DLD1 (cell line): ENCODE results near the gene ST7.
"Not testable (repeated sequence)": the region's sequence is repeated elsewhere in the genome, so short reads cannot be mapped to it uniquely, and the experiment has no call there.

Experiments
- in situ Hi-C: cut with HindIII; loops from 2 replicates; pipeline ENCODE4 v1.10.0; 2017; ENCODE audit warnings: low sequenced_read_pairs

Gene ST7

DNA sequence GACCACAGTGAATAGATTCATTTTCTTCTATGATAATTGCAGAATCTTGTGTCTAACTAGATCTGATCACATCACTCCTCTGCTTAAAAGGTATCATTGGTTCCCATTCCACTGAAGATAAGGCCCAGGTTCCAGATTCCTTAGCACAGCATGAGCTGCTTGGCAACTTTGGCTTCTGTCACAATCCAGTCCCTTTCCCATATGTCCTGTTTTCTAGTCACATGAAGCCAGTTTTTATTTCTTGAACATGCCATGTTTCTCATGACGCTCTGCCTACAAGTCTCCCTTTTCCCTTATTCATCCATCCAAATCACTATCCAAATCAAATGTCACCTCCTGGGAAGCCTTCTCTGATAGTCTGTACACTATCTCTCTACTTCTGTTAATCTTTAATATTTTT, 167.0 kb downstream of the ST7 start:
- in situ Hi-C loops = not testable (repeated sequence)

DNA sequence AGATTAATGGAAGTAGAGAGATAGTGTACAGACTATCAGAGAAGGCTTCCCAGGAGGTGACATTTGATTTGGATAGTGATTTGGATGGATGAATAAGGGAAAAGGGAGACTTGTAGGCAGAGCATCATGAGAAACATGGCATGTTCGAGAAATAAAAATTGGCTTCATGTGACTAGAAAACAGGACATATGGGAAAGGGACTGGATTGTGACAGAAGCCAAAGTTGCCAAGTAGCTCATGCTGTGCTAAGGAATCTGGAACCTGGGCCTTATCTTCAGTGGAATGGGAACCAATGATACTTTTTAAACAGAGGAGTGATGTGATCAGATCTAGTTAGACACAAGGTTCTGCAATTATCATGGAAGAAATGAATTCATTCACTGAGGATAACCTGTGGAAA, 168.7 kb downstream of the ST7 start:
- in situ Hi-C loops = not testable (repeated sequence)

DNA sequence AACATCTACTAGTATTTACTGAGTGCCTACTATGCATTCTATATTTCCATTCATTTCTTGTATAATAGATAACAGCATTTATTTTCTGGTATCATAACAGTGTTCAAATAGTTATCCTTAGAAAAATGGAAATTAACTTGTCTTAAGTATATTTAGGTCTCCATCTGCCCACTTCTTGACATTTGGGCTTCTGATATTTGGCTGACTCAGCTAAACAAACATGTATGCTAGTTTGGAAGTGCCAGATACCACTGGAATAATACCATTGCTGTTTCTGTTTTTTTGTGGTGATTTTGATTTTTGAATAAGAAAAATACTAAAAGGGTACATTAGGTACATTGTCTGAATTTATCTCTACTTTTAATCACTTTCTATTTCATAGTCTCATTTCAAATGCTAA, 169.2 kb downstream of the ST7 start:
- in situ Hi-C loops = no loop called here

DNA sequence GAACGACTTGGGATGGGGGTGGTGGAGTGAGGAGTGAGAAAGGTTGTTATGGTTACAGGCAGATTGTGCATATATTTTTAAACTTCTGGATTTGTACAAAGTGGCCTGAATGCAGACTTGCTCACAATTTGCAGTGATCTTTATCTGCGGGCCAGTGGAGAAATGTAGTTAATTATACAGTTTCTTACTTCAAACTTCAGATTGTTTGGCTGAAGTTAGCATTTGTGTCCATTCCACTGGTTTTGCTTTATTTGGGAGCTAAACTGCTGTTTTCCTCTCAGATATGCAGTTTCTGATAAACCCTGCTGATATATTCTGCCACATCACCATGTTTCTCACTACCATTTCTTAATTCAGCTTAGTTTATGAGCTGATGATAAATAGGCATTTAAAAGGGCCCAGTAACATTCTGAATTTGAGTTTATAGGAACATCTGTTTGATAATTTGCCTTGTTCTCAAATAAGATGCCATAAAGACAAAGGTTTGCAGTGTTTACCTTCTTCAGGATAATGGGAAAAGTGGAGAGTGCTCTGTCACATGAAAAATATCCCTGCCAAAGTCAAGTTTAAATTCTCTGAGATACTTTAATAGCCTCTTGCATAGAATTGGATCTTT, 170.1 kb downstream of the ST7 start:
- in situ Hi-C loops = no loop called here

DNA sequence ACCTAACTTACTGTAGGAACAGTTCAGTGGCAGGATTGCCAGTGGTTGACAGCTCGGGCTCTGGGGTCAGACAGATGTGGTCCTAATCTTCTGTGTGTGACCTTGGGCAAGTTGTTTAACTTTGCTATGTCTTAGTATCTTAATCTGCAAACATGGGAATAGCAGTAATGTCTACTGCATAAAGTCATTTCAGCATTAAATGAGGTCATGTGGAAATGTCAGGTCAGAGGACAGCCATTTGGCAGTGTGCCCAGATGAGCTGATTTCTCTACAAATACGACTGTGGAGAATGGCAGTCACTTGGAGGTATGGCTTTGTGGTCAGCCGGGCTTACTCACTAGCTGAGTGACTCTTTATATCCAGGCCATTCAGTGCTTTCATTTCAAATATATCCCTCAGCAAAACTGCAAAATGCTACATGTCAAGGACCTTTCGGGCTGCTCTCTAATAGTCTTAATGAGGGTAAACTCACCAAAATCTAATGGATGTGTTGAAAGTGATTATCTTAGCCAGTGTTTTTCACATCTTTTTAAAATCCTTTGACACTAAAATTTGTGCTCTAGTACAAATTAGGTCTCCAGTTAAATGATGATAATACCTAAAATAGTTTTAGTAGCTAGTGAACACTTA, 171.4 kb downstream of the ST7 start:
- in situ Hi-C loops = no loop called here

DNA sequence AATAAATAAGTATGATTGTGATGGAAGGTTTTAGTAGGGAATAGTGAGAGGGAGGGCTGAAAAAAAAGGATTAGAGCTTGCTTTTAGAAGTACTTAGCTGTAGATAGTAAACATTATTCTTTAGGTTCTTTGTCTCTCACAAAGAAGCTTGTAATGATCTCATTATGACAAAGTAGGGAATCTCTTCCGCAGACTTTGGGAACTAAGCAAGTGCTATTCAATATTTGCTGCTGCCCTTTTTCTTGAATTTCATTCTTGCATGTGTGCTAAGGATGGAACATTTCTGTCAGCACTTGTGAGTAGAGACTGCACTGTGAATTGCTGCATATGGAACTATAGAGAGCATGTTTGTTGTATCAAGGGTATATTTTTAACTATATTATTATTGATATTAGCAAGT, 173.4 kb downstream of the ST7 start:
- in situ Hi-C loops = no loop called here

DNA sequence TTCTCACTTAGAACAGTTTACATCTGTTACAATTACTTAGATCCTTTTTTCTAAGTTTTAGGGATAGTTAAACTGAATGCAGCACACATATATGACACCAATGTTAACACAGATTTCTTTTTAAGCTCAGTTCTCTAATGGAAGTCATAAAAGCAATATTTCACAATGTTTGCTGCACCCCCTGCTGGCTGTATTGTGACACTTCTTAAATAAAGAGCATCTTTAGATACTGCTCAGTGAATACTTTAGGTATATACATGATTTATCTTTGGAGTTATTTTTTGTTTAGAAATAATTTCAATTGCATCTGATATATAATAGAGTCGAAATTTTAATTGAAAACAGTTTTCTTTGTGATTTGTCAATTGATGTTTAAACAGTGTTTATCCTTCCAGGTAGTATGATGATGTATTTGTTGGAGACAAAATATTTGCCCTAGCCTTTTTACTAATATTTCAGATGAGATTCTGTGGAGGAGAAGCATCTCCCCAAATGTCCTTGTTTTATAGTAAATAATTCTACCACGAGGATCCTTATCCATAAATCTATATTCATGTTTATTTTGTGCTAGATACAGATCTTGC, 174.4 kb downstream of the ST7 start:
- in situ Hi-C loops = no loop called here

DNA sequence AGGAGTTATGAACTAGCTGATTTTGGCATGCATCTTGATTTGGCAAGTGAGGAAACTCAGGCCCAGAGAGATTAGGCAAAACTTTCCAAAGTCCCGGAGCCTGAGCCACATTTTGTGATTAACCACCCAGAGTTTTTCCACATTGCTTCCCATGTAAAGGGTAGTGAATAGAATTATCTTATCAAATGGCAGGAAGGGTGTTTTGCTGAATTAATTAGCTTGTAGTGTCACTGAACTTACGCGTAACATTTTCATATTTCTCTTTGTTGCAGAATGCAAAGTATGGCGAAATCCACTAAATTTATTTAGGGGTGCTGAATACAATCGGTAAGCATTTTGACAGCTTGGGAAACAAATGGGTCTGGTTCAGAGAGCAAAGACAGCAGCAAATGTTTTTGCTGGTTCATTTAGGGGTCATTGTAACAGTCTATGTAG, 176.2 kb downstream of the ST7 start:
- in situ Hi-C loops = no loop called here

DNA sequence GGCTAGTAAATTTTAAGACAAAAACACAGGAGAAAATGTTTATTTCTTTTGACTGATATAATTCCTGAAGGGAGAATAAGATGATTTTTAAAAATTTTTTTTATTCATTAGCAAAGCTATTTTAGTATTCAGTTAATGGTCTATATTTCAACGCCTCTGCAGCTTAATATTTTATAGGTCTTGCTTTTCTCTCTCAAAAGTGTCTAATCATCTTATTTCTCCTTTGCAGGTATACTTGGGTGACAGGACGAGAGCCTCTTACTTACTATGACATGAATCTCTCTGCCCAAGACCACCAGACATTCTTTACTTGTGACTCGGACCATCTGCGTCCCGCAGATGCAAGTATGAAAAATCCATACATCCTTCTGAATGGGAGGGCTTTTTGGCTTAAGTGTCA, 177.0 kb downstream of the ST7 start:
- in situ Hi-C loops = no loop called here

DNA sequence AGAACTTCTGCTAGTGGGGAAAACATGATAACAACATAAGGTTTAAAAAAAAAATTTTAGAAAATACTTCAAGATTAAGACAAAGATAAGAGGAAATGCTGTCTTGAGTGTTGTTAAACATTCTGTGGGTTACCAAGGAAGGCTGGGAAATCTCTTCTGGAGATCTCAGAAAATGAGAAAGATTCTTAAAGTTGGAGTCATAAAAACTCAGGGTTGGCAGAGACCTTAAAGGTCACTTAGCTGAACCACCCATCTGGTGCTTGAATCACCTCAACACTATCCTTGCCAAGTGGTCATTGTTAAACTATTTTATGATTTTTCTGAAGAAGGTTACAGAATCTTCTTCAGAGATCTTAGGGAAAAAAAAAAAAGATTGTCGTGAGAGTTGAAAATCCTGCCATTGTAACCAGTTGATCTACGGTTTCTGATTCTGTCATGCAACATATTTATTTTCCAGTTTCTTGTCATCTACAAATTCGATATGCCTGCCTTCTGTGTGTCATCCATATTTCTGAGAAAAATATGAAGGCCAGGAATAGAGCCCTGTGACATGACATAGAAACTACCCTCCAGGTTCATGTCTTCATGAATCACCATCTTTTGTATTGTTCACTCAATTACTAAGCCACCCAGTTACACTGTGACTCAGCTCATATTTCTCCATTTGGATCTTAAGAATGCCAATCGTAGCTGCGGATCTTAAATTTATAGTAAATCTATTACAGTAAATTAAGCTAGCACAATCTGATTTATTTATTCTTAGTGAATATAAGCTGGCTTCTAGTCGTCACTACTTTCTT, 179.2 kb downstream of the ST7 start:
- in situ Hi-C loops = no loop called here

DNA sequence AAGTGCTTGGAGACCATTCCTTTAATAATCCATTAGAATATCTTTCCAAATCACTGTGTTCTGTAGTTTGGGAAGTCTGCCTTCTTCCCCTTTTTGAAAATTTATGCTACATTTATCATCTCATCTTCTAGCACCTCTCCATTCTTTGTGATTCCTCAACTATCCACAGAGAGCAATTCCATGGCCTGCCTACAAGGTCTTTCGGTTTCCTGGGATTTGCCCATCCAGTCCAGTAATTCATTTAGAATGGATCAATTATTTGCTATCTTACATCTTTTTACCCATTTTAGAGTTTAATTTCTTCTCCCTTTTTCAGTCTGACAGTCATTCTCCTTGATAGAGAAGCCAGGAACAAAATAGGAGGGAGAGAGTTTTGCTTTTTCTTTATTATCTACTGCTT, 179.8 kb downstream of the ST7 start:
- in situ Hi-C loops = no loop called here

DNA sequence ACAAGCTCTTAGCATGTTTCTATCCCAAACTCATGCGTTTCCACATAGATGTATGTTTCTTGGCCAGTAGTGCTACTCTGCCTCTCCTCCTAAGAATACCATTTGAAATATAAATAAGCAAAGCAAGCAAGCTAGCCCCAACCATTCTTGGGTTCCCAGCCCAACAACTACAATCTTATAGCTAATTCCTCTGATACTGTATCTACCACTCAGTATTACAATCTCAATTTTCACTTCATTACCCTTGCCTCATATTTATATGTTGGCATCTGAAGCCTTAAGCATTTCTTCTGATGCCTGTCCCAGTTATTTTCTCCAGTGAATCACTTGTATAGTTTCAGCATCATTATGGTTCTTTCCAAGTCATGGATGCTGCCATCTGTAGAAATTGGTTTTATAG, 181.1 kb downstream of the ST7 start:
- in situ Hi-C loops = no loop called here

DNA sequence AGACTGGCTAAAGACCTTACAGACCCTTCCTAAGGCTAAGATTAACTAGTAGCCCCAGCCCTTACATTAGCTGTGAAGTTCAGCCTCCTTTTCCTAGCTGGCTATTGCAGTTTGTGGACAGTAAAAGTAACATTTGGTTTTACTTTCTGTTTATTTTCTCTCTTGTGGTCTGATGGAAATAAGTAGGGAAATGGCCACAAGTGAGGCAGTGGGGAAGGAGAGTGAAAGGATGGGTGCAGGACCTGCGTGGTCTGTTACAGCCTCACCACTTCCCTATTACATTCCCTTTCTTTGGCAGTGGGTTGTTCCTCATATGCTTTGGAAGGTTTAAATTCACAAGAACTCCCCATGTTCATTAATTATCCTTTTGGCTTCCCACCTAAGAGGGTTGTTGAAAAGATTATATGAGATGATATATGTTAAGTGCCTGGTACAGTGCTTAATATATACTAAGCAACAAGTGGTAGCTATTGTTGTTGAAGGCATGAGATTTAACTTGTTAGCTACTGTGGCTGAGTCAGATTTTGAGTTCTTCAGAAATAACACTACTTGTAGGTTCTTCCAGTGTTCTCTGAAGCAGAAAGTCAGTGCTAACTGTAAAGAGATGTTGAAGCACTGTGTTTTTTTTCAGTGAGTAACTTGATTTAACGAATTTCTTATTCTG, 181.7 kb downstream of the ST7 start:
- in situ Hi-C loops = no loop called here

DNA sequence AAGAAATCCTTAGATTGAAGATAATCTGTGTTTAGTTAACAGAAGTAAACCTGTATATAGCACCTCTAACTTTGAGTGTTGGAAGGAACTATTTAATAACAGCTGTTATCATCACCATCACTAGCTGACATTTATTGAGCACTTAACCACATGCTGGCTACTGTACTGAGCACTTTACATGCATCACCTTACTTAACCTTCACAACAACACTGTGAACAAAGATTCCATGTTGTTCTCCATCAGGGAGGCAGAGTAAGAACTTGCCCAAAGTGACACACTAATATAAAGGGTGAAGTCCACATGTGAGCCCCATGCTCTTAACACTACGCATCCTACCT, 182.2 kb downstream of the ST7 start:
- in situ Hi-C loops = no loop called here

DNA sequence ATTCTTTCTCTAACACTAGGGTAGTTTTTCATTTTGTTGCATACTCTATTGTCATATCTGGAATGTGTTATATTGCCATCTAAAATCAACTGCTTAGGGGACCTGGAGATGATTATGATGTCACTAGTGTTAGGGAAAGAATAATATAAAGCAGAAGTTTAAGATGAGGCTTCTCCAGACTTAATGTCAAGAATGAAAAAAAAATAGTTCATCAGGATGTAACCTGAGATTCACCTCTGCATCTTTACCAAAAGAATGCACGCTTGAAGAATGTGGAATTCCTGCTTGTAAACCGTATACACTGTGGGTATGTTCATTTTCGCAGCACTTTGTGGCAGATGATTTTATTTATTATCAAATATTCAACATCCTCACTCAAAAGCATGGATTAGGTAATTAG, 184.6 kb downstream of the ST7 start:
- in situ Hi-C loops = no loop called here

DNA sequence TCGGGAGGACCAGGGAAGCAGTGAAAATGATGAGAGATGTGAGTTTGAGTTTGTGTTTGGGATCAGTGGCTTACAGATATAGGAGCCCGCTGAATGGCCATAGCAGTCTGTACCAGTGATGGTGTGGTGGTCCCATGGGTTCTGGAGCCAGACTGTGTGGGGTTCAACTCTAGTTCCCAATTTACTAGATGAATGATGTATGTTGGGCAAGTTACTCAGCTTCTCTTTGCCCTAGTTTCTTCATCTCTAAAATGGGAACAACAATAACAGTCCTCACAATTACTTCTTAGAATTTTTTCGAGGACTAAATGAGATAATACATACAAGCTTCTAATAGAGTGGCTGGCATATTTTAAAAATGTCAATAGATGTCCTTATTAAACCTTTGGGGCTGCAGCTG, 185.2 kb downstream of the ST7 start:
- in situ Hi-C loops = no loop called here

DNA sequence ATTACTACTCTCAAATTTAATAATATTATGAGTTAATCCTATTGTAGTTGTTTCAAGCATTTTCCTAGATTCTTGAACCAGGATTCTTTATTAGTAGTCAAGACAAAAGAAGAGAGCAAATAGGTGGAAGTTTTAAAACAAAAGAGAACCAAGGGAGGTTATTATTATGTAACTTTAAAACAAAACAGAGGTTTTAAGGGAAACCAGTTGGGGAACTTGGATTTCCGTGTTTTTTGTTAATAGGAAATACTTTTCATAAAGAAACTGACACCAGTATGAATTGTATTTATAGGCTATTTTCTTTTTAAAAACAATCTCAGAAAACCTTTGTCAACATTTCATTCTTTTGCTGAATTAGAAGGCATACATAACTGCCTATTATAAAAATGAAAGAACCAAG, 185.7 kb downstream of the ST7 start:
- in situ Hi-C loops = no loop called here

DNA sequence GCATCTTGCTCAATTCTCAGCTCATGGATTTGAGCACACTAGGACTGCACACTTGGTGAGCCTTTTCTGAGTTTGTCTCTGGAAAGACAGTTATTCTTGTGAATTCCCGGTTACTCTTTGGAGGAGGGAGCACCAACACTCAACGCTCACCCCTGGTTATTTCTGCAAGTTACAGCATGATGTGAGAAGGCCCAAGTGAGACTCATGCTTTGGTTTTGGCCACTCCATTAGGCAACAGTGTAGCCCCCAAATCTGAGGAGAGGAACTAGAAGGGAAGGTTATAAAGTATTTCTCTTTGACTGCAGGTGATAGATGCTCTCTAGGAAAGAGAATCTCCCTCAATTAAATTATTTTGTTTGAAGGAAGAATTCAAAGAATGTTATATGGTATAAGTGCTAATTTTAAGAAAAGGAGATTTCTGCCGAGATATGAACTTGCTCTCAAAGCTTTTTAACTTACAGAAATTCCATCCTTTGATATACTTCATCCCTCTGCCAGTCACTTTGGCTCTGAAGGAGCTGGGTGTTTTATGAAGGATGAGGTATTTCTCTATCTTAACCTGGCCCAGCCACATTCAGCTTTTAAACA, 186.2 kb downstream of the ST7 start:
- in situ Hi-C loops = no loop called here

DNA sequence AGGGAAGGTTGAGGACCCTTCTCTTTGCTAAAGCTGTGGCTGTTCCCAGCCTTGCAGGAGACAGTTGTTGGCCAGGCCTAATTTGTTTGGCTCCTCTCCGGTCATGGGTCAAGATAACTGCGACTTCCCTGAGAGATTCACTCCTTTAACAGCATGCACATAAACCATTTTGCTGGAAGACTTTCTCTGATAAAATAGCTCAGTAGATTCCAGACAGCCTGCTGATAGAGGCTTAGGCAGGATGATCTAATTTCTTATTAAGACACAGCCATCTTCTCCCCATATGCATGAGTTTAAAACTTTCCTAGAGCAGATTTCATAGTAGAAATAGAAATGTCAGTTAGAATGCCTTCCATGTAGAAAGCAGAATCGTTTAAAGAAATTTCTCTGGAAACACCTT, 187.6 kb downstream of the ST7 start:
- in situ Hi-C loops = no loop called here

DNA sequence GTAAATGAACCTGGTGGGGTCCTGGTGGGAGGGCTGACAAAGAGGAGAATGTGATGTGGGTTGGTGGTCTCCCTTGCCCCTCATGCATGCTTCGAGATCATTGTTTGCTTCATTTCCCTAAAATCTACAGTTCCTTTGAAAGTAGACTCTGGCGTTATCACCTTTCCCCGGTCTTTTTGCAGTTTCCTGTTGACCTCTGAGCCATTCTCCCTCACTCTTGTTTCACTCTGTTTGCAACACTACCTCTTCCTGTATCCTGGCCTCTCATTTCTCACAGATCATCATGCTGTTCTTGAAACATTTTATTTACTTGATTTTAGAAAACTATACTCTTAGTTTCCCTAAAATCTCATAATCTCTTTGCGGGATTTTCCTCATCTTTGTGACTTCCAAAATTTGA, 189.8 kb downstream of the ST7 start:
- in situ Hi-C loops = no loop called here

DNA sequence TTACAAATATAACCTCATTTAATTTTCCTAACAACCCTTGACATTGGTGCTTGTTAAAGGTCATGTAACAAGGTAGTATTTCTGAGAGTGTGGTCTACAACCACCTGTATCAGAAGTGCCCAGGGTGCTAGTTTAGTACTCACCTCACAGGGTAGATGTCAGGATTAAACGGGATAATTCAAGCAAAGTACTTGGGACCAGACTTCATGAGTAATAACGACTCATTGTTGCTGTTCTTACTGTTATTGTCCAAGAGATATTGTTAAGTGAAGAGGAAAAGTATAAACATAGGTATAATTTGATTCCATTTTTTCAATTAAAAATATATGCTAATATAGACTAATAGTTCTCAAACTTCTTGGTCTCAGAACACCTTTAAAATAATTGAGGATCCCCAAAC, 190.3 kb downstream of the ST7 start:
- in situ Hi-C loops = no loop called here
